Heart left ventricle (tissue), 13 donors: Measurements from ENCODE around the gene SORCS1.

Experiments used
- POLR2A ChIP-seq, 2 donors: fragments of 450-650 bp; IDR thresholded peaks; one replicate each; pipeline ENCODE4 v1.6.1; 2017; ENCODE audit warnings: antibody characterized with exemption in 2 of 2, mild to moderate bottlenecking in 2 of 2, moderate library complexity in 2 of 2
- TF ChIP-seq, protein P1 (sequence below), 12 donors: fragments of 200-600 bp; sonication (generic) in 4 of 12; IDR thresholded peaks; one replicate each; pipeline versions ENCODE4 v1.5.0 to v1.8.0; 2018 to 2022; ENCODE audit warnings: antibody characterized with exemption in 12 of 12, mild to moderate bottlenecking in 5 of 12
- donor health status: ischemic (EF 13 %, LVEDD 7.1; RV severe dilation, severe dysfunction).
- donor health status: DM: no; HTN: yes; CAD: no.
- donor health status: DM: no; HTN: no; CAD: no.
- donor health status: ischemic (EF 25% LVEDD 6.9; RV normal size, moderate dysfunction).
- donor health status: ischemic (EF 25% LVEDD 5.7; RV mildly dilated, moderate dysfunction).
- donor health status: ischemic (EF 35%, LVEDD 5.7; RV mildly dilated, moderate dysfunction).
- donor health status: nonischemic (EF 11% LVEDD 7.7; RV severe dilation, severe dysfunction).
- donor health status: DM: yes; HTN: yes; CAD: no.
- donor health status: PGD.
- donor health status: ischemic (EF 29% LVEDD 5.4; RV normal size, mild dysfunction).
- donor health status: nonischemic (EF 23%, LVEDD 6.1; RV moderate dilation, normal function).

DNA sequence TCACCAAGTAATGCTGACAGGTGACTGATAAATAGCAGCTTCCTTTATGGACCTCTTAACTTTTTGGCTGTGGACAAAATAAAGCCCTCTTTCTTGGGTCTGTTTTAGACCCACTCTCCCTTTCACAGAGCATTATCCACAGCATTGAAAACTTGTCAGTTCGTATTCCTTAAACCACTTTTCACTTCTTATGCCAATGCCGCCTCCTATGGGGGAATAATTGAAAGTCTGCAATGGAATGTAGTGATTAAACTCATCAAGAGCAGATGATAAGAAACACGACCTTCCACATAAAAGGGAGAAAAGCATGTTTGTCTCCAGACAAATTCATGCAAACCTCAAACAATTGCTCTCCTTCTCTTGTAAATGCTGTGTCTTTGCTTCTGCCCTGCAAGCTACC is 153.4 kb downstream of the SORCS1 start:
- TF ChIP-seq POLR2A (IDR thresholded peaks at IDR 0.05) = no peak
- TF ChIP-seq, protein P1, sequence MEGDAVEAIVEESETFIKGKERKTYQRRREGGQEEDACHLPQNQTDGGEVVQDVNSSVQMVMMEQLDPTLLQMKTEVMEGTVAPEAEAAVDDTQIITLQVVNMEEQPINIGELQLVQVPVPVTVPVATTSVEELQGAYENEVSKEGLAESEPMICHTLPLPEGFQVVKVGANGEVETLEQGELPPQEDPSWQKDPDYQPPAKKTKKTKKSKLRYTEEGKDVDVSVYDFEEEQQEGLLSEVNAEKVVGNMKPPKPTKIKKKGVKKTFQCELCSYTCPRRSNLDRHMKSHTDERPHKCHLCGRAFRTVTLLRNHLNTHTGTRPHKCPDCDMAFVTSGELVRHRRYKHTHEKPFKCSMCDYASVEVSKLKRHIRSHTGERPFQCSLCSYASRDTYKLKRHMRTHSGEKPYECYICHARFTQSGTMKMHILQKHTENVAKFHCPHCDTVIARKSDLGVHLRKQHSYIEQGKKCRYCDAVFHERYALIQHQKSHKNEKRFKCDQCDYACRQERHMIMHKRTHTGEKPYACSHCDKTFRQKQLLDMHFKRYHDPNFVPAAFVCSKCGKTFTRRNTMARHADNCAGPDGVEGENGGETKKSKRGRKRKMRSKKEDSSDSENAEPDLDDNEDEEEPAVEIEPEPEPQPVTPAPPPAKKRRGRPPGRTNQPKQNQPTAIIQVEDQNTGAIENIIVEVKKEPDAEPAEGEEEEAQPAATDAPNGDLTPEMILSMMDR (IDR thresholded peaks at IDR 0.05) = peak in 1 of 12 donors; percentile 8
